GM12874 (cell line): ENCODE data around the gene OR52E6.

Experiments
- CTCF ChIP-seq: IDR thresholded peaks from 2 replicates; pipeline ENCODE4 v1.5.1; 2011; ENCODE audit warnings: low read depth, mild to moderate bottlenecking, control low read depth, low read length, moderate library complexity; ENCODE audit not compliant: insufficient read depth

The OR52E6 gene

DNA sequence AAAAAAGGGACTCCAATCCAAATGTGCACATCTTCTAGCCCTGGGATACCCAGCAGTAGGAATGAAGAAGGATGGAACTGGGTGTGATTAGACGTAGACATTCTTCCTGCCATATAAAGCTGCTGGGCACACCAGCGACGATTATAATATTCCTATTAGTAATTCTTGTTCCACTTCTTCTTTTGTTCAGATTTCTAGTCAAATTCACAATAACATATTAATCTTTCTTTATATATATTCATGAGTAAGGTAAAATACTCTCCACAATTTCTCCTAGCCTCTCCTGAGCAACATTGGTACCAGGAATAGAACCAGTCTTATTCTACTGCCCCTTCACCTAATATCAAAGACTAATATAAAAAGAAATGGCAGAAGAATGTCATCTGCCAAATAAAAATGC, 15.9 kb upstream of the OR52E6 start, which contains the start of gene OR52E8:
TSS of gene OR52E8 (minus strand) at position 101 of the 400 bp plus-strand sequence. CDS start at position 101, 0 bp downstream.
- TF ChIP-seq CTCF: no peak

- TF ChIP-seq CTCF: no peak
These were observed 9.3 kb upstream of the OR52E6 start for GRCh38 chr11:5851002-5851401.

DNA sequence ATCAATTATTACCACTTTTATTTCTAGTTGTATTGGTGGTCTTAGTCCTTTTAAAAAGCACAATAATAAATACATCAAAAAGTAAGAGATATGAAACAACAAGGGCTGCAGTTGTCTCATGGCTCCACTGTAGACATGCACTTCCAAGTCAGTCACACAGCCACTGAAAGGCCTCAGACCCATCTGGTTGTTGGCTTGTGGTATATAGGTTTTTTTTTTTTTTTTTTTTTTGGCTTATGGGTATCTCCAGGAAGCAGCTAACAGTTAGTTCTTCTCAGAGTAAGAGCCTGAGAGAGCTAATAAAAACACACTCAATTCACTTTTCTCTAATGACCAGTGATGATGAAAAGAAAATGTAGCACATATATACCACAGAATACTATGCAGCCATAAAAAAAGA, 6.0 kb upstream of the OR52E6 start:
- TF ChIP-seq CTCF: no peak

- no peak for TF ChIP-seq CTCF
These were observed 5.0 kb upstream of the OR52E6 start for GRCh38 chr11:5846701-5847100.

- TF ChIP-seq CTCF: no peak
These were observed 4.0 kb downstream of the OR52E6 start for GRCh38 chr11:5837695-5838094.

GRCh38 chr11:5833446-5833845, 8.3 kb downstream of the OR52E6 start:
- no peak for TF ChIP-seq CTCF

DNA sequence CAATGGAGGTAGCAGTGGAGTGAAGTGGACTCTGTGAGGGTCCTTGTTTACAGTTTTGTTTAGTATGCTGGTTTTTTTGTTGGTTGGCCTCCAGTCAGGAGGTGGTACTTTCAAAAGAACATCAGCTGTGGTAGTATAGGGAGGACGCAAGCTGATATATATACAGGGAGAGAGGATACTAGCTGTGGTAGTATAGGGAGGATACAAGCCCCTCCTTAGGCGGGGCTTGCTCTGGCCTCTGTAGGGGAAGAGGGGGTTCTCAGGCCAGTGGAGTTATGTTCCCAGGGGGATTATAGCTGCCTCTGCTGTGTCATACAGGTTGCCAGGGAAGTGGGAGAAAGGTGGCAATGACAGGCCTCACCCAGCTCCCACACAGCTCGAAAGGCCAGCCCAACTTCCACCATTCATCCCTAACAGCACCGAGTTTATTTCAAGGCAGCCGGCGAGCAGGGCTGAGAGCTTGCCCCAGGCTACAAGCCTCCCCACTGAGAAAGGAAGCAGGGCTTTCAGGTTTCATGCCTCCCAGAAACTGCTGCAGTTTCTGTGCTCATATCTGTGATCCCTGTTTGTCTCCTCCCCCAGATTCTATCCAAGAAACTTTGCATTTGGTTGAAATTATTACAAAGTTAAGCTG, 10.4 kb downstream of the OR52E6 start:
- no peak for TF ChIP-seq CTCF
